GM19438 (cell line): ENCODE results near the gene MYOD1.

Experiments used
- ATAC-seq: cut with Tn5 transposase; IDR thresholded peaks from one replicate; pipeline ENCODE4 v1.9.1; 2021; ENCODE audit warnings: low read depth; ENCODE audit not compliant: unreplicated experiment

MYOD1 gene

DNA sequence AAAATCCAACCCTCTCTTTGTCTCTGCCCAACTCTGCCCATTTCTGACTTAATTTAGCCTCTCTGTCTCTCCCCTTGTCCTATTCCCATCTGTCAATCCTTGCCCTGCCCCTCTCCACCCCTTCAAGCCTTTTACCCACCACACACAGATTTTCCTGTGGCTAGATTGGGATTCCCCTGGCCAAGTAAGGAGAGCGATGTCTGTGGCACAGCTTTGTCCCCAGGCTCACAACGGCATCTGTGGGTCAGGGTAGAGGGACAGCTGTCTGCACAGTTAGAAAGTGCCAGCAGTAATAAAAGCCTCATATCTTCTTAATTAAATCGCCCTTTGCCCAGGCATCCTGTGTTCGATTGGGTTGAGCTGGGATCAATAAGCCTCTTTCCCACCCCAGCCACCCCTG, 13.9 kb downstream of the MYOD1 start:
- no peak for ATAC-seq

- no peak for ATAC-seq
Observed at GRCh38 chr11:17734418-17734911, 15.1 kb downstream of the MYOD1 start, which contains the start of gene KCNC1. TSS of gene KCNC1 (plus strand) at chr11:17734781. CDS start at chr11:17736003, 1,222 bp downstream.

- ATAC-seq = no peak
Observed at GRCh38 chr11:17734986-17735817, 15.8 kb downstream of the MYOD1 start.

GRCh38 chr11:17735818-17736578, 16.6 kb downstream of the MYOD1 start:
- no peak for ATAC-seq

GRCh38 chr11:17736579-17736893, 17.2 kb downstream of the MYOD1 start:
- ATAC-seq = no peak

GRCh38 chr11:17736930-17737817, 17.8 kb downstream of the MYOD1 start:
- ATAC-seq = no peak

GRCh38 chr11:17738151-17738973, 19.0 kb downstream of the MYOD1 start:
- no peak for ATAC-seq

GRCh38 chr11:17739945-17740338, 20.6 kb downstream of the MYOD1 start:
- ATAC-seq = no peak

- no peak for ATAC-seq
Observed at GRCh38 chr11:17740649-17741235, 21.4 kb downstream of the MYOD1 start.

GRCh38 chr11:17741487-17741886, 22.1 kb downstream of the MYOD1 start:
- ATAC-seq = no peak

DNA sequence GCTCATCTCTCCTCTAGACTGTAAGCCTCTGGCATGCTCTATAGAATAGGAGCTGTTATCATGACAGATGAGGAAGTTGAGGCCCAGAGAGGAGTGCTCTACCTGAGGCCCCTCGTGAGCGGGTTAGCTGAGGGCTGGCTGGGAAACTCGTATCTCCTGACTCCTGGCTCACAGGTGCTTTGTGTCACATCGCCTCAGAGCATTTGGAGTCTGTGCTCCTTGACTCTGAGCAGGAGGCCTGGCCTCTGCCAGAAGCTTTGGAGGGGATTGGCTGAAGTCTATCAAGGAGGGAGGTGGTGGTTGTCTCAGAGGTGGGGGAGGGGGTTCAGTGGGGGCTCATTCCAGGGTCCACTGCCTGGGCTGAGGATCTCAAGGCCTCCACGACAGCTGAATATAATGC, 22.6 kb downstream of the MYOD1 start:
- ATAC-seq = no peak

DNA sequence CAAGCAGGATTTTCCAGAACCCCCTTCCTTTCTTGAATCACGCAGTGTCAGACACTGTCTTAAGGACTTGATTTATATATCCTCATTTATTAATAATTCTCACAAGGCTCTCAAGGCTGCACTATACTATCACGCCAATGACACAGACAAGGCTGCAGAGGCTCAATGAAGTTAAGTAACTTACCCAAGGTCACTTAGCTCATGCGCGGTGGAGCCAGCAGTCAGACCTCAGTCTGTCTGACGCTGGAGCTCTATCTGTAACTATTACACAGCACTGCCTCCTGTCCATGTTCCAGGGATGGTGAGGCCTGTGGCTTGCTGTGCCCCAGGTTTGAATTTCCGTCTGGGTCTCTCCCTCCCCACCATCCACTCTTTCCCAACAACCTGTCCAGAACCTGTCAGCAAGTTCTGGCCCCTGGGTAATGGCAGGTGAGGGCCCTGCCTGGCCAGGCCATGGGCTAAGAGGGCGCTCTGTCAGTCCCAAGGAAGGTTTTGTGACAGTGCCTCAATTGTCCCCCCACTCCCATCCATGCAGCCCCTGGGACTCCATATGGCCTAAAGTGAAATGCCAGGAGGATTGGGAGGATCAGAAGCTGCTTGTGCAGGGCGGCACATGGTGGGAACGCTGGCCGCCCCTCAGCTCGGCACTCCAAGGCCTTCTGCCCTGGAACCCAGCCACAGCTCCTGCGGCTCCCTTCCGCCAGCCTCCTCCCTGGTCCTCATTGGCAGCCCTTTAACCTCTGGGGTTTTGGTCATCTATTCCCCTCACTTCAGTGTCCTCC, 23.8 kb downstream of the MYOD1 start:
- ATAC-seq = no peak

- no peak for ATAC-seq
Observed at GRCh38 chr11:17743808-17744119, 24.4 kb downstream of the MYOD1 start.

GRCh38 chr11:17744151-17744940, 25.0 kb downstream of the MYOD1 start:
- no peak for ATAC-seq

DNA sequence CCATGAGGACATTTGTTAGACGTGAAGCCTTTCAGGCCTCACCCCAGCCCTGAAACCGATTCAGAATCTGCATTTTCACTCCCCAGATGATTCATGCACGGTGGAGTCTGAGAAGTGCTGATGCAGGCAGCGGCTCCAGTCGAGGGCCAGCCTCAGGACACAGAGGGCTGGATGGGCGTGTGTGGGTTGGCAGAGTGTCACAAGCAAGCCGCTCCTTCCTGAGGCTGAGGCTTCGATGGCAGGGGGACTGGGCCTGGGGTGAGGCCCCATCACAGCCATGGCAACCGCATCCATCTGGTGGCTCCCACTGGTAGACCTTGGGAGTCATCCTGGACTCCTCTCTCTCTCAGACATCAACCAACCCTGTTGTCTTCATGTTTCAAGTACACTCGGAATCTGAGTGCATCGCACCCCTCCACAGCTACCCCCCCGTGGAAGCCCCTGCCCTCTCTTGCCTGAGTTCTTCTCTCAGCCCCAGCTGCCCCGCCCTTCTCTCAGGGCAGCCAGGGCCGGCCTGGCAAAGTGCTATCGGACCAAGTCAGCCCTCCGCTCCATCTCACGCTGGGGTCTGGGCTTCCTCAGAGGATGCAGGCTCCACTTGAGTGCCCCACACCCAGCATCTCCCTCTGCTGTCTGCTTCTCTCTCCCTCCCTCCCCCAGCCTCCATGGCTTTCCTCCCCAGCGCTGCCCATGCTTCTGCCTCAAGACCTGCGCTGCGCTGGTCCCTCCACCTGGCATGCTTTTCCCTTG, 25.8 kb downstream of the MYOD1 start:
- no peak for ATAC-seq

- ATAC-seq = no peak
Observed at GRCh38 chr11:17746096-17746495, 26.7 kb downstream of the MYOD1 start.

GRCh38 chr11:17747131-17747955, 28.0 kb downstream of the MYOD1 start:
- no peak for ATAC-seq
